Astrocyte (in vitro differentiated cells and primary cell): ENCODE results near the gene LMNB1.

ENCODE experiments used
- EZH2 ChIP-seq: IDR thresholded peaks from 2 replicates; pipeline ENCODE4 v1.6.1; 2012; ENCODE audit warnings: mild to moderate bottlenecking, low read length, inconsistent platforms; ENCODE audit not compliant: insufficient read depth
- TF ChIP-seq, protein P1 (sequence below): IDR thresholded peaks from 2 replicates; pipeline ENCODE4 v1.5.1; 2011; ENCODE audit warnings: low read depth, mild to moderate bottlenecking, inconsistent platforms, low read length, moderate library complexity; ENCODE audit not compliant: insufficient read depth

GRCh38 chr5:126810596-126811380 lies 33.9 kb downstream of the LMNB1 start:
- no peak for TF ChIP-seq EZH2
- TF ChIP-seq, protein P1, sequence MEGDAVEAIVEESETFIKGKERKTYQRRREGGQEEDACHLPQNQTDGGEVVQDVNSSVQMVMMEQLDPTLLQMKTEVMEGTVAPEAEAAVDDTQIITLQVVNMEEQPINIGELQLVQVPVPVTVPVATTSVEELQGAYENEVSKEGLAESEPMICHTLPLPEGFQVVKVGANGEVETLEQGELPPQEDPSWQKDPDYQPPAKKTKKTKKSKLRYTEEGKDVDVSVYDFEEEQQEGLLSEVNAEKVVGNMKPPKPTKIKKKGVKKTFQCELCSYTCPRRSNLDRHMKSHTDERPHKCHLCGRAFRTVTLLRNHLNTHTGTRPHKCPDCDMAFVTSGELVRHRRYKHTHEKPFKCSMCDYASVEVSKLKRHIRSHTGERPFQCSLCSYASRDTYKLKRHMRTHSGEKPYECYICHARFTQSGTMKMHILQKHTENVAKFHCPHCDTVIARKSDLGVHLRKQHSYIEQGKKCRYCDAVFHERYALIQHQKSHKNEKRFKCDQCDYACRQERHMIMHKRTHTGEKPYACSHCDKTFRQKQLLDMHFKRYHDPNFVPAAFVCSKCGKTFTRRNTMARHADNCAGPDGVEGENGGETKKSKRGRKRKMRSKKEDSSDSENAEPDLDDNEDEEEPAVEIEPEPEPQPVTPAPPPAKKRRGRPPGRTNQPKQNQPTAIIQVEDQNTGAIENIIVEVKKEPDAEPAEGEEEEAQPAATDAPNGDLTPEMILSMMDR = no peak
